D341Med (cell line): ENCODE data around the gene GDF15.

Experiments used
- DNase-seq: peaks from one replicate; pipeline ENCODE4 v3.0.0; 2012; ENCODE audit warnings: low spot score

The GDF15 gene

GRCh38 chr19:18431351-18432197, 45.6 kb downstream of the GDF15 start:
- DNase-seq, result no peak

DNA sequence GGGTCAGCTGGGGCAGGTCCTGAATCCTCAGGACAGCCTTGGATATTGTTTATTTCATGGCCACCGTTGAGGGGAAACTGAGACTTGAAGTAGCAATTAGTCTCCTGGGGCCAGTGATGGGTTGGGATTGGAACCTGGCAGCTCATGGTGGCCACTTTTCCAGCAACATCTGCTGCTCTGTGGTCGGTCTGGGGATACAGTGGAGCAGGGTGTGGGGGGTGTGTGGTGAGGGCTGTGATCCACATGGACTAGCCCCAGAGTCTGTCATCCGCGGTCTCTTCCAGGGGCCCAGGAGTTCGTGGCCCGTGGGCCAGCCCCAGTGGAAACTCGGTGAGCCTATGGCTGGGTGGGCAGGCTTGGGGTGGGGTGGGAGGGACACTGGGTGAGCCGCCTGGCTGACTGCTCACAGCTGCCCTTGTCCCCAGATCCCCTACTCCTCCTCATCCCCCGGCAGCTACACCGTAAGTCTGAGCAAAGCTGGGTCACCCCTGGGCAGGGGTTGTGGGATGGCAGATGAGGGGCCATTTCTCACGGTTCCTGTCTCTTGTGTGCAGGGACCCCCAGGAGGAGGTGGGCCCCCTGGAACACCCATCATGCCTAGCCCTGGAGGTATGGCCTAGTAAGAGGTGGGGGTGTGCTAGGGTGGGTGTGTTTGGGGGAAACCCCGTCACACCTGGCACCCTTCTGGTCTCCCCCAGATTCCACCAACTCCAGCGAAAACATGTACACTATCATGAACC, 46.5 kb downstream of the GDF15 start:
- DNase-seq, result no peak

GRCh38 chr19:18433015-18433691, 47.2 kb downstream of the GDF15 start:
- no peak for DNase-seq

DNA sequence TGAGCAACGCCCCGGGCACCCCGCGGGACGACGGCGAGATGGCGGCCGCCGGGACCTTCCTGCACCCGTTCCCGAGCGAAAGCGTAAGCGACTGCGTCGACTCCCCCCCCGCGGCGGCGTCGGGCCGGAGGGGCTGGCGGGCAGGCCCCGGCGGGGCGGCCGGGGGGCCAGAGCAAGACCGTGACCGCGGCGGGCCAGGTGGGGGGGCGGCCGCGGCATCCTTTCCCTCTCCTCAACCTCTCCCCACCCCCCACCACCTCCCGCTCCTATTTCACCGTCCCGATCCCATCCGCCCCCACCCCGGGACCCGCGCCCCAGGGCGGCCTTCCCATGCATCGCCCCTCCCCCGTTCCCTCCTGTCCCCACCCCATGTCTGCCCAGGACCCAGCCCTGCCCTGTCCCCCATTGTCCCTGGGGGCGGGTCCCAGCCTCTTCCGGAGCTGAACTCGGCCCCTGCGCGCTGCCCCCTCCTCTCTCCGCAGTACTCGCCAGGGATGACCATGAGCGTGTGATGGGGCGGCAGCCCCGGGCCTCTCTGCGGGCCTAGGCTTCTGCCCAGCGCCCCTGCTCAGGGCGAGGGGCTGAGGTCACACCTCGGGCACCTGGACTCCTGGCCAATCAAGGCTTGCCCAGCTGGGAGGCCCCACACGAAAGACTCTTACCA, 47.9 kb downstream of the GDF15 start:
- DNase-seq, result no peak

GRCh38 chr19:18434411-18435175, 48.6 kb downstream of the GDF15 start:
- DNase-seq, result no peak

GRCh38 chr19:18435178-18435841, 49.4 kb downstream of the GDF15 start:
- no peak for DNase-seq

GRCh38 chr19:18435842-18436670, 50.1 kb downstream of the GDF15 start:
- DNase-seq, result no peak

GRCh38 chr19:18436671-18437490, 50.9 kb downstream of the GDF15 start:
- peak; percentile 94 for DNase-seq

GRCh38 chr19:18437491-18438330, 51.8 kb downstream of the GDF15 start, which contains the start of gene ISYNA1:
Gene ISYNA1, minus strand, starts transcription at chr19:18438133. Its CDS starts 154 bp downstream, at chr19:18437979.
- DNase-seq, result peak; percentile 84

- no peak for DNase-seq
These were observed 52.5 kb downstream of the GDF15 start for GRCh38 chr19:18438331-18439024.
